Thyroid gland (tissue), 4 donors: ENCODE results near the gene CLEC12A.

Experiments used
- POLR2A ChIP-seq, 2 donors: fragments of 450-650 bp; IDR thresholded peaks; one replicate each; pipeline ENCODE4 v1.6.1; 2017; ENCODE audit warnings: antibody characterized with exemption in 2 of 2, mild to moderate bottlenecking in 2 of 2, moderate library complexity in 1 of 2
- TF ChIP-seq, protein P1 (sequence below), 6 experiments: fragments of 200-600 bp in 3 of 6; fragments of 450-650 bp in 3 of 6; sonication (generic) in 3 of 6; IDR thresholded peaks; one replicate each; pipeline ENCODE4 v1.5.1; 2016 to 2019; ENCODE audit warnings: antibody characterized with exemption in 6 of 6, mild to moderate bottlenecking in 2 of 6, inconsistent platforms in 1 of 6, moderate library complexity in 1 of 6

DNA sequence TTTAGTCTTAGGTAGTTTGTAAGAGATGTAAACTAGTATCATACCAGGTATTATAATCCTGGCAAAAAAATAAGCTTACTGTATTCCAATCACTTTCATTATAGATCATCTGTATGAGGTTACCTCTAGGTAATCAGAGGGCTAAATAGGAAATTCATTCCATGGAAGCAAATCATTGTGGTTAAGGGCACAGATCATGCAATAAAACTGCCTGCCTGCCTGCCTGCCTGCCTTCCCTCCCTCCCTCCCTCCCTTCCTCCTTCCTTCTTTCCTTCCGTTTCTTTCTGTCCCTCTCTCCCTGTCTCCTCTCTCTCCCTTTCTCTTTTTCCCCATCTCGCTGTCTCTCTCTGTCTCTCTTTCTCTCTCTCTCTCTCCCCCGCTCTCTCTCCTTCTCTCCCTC, 56.1 kb downstream of the CLEC12A start:
- TF ChIP-seq, protein P1, sequence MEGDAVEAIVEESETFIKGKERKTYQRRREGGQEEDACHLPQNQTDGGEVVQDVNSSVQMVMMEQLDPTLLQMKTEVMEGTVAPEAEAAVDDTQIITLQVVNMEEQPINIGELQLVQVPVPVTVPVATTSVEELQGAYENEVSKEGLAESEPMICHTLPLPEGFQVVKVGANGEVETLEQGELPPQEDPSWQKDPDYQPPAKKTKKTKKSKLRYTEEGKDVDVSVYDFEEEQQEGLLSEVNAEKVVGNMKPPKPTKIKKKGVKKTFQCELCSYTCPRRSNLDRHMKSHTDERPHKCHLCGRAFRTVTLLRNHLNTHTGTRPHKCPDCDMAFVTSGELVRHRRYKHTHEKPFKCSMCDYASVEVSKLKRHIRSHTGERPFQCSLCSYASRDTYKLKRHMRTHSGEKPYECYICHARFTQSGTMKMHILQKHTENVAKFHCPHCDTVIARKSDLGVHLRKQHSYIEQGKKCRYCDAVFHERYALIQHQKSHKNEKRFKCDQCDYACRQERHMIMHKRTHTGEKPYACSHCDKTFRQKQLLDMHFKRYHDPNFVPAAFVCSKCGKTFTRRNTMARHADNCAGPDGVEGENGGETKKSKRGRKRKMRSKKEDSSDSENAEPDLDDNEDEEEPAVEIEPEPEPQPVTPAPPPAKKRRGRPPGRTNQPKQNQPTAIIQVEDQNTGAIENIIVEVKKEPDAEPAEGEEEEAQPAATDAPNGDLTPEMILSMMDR (IDR thresholded peaks at IDR 0.05) = no peak
- TF ChIP-seq POLR2A (IDR thresholded peaks at IDR 0.05) = no peak
